Forelimb muscle (tissue), 1 donor: ENCODE measurements around the gene SCN8A. TPM values are rescaled to one million over a fixed set of nuclear protein-coding genes. Genes with fewer than 3 reads are reported as not detected.

ENCODE experiments used
- DNase-seq: peaks from one replicate; pipeline ENCODE4 v3.0.0-alpha.2; 2013; ENCODE audit warnings: low read depth
- polyA plus RNA-seq: library from polyadenylated mRNA; unstranded; fragments of 120-200 nt; gene quantifications from one replicate; pipeline ENCODE4 v1.2.1, GENCODE V29; 2013; ENCODE audit not compliant: insufficient read length

Gene SCN8A
- polyA plus RNA-seq, 1 donor = 0.27 TPM

DNA sequence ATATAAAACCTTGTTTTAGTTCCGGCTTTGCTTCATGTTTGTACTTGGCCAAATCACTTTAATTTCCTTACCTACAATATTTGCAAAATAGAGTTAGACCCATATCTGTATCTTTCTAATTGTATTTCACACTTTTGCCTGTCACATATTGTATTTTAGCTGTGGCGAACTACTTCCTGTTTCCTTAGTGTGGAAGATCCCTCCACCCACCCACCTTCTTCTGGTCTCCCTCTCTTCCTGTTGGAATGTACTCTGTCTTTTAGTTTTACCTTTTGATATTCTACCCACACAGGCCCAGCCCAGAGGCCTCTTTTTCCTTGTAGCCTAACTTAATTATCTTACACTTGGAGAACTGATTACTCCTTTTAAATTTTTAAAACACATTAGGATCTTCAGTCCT is 78.2 kb downstream of the SCN8A start:
- DNase-seq = no peak

- no peak for DNase-seq
Measured at GRCh38 chr12:51669996-51670395, 79.0 kb downstream of the SCN8A start.

- no peak for DNase-seq
Measured at GRCh38 chr12:51672334-51672733, 81.3 kb downstream of the SCN8A start.

- no peak for DNase-seq
Measured at GRCh38 chr12:51675071-51675803, 84.2 kb downstream of the SCN8A start.

DNA sequence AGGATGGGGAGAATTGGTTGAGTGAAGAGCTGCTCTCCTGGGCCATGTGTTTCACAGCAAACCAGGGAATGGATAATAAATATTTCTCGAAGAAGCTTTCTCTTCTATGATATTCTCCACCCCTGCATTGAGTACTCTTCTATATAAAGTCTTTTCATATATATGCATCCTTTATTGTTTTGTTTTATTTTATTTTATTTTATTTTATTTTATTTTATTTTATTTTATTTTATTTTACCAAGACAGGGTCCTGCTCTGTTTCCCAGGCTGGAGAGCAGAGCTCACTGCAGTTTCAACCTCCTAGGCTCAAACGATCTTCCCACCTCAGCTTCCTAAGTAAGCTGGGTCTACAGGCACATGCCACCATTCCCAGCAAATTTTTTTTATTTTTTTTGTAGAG is 85.8 kb downstream of the SCN8A start:
- DNase-seq = no peak

DNA sequence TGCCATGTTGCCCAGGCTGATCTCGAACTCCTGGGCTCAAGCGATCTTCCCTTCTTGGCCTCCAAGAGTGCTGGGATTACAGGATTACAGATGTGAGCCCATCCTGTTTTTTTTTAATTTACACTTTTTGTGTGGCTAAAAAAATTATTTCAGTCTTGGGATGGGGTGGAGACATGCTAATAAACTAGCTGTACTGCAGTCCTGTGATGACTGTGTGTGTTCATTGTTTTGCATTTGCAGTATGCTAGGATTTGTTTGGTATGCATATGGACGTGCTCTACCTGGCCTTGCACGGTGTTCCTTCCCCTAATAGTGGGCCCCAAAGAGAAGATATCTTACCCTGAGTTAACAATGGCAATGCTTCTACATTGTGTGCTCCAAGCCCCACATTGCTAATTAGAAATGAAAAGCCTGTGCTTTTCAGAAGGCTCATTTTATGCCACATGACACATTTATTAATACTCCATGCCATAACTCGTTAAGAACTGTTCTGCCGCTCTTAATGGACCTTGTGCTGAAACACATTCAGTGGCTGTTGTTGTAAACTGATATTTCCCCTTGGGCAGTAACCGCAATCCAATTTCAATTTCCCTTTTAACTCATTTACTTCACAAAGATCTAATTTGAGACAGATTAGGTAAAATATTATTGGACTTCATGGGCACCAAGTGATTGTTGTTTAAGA is 86.4 kb downstream of the SCN8A start:
- DNase-seq = no peak

DNA sequence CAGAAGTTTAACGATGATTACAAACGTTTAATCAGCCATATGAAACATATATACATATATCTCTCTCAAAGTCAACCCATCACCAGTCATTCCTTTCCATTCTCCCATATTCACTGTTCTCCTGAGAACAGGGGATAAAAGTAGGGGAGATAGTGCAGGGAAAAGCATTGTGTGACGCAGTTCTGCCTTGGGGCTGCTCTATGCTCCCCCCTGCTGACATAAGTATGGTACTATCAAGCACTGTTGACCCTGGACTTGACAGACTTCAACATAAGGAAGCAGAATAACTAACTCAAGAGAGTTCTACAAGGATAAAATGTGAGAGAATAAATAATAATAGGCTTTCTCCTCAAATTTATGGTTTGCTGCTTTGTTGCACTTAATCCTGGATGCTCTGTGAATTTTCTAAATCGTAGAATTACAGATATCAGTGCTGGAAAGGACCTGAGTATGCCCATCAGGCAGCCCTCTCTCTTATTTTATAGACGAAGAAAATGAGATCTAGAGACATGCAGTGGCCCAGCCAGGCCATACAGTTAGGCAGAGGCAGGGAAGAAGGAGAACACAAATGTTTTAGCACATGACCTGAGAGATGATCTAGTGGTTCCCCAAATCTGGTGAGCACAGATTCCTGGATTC is 87.2 kb downstream of the SCN8A start:
- DNase-seq = no peak

- no peak for DNase-seq
Measured at GRCh38 chr12:51682981-51683380, 91.9 kb downstream of the SCN8A start.

DNA sequence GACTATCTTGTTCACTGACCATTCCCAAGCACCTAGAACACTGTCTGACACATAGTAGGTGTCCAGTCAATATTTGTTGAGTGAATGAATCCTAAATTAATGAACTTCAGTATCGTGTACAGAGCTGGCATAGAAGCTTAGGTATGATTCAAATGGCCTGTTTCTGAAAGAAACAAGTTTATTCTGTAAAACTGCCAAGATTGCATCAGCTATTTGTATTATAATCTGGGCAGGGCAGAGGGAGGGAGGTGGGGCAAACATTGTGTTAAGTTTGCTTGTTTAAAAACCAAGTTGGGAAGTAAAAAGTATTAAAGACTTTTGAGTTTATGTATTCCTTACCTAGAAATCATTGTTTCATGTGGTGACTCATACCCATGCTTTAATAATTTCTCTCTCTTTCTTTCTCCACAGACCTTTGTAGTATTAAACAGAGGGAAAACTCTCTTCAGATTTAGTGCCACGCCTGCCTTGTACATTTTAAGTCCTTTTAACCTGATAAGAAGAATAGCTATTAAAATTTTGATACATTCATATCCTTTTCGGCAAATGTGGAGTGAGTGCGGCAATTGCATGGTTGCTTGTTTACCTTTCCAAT is 92.8 kb downstream of the SCN8A start:
- no peak for DNase-seq

DNA sequence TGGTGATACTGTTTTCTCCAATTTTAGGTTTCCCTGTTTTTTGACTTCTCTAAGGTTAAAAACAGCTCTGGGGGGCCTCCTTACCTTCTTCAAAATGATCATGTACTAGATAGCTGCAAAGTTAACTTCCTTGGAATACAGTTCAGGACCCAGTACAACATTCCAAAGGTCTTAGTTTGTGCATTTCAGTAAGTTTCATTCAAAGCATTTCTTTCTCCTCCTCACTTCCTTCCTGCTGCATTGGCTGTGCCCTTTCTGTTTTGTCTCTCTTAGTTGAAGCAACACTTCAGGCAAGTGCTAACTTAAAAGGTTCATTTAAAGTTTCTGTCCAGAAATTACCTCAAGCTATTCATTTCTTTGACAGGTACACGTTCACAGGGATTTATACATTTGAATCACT is 95.7 kb downstream of the SCN8A start:
- DNase-seq = no peak

GRCh38 chr12:51687177-51687576 is 96.1 kb downstream of the SCN8A start:
- DNase-seq = no peak

DNA sequence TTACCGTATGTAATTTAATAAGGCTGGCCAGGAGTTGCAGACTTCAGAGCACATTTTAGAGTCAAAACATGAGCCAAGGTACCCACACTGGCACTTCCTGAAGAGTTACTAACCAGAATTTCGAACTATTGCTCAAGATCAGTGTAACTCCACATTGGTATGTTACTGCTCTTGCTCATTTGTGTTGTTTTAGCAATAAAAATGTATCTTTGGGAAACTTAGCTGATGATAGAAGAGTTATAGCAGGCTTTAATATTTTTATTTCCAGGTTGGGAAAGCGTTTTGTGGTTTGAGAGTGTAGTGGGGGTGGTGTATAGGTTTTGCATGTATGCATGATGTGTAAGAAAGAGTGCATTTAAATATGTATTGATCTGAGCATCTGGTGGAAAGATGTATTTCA is 96.6 kb downstream of the SCN8A start:
- DNase-seq = no peak

DNA sequence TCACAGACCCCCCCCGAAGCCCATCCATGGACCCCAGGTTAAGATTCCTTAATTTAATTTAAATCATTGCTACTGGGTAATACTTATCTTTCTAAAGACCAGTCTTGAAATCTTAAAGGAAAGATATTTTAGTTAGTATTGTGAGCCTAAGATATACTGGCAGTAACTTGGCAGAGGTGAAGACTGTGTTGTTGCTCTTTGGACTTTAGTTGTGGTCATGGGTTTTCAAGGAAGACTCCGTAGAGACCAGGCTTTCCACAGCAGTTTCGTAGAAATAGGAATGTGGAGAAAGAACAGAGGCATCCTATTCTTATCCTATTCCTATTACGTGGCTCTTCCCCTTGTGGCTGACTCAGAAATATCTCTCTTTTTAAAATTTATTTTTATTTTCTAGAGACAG is 99.0 kb downstream of the SCN8A start:
- no peak for DNase-seq

DNA sequence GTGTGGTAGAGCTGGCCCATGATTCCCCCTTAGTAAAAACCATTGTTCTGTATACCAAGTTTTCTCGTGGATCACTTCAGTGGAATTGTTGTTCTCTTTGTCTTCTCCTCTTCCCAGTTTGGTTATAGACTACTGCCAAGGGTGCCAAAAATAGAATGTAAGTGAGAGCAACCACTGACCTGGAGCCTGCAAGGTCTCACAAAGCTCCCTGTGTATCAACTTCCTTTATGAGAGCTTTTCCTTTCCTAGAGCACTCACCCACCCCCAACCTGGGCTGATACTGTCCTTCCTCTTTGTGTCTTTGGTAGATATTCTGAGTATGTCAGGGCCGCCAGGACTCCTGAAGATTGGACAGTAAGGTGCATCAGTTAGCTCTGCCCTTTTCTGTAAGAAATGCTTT is 101.0 kb downstream of the SCN8A start:
- no peak for DNase-seq

- DNase-seq = no peak
Measured at GRCh38 chr12:51693569-51693968, 102.5 kb downstream of the SCN8A start.

DNA sequence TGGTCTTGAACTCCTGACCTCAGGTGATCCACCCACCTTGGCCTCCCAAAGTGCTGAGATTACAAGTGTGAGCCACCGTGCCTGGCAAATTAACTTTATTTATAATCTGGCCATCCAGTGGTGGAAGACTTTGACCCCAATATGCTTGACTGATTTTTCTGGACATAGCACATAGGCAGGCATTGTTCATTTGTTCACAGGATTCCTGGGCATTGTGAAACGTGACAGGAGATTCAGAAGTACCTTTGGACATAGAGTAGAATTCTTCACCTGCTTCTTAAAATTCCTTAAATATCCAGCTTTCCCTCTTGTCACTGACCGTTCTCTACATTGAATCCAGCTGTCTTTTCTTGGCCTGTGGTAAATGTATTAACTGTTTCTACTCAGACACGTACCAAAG is 103.1 kb downstream of the SCN8A start:
- no peak for DNase-seq

DNA sequence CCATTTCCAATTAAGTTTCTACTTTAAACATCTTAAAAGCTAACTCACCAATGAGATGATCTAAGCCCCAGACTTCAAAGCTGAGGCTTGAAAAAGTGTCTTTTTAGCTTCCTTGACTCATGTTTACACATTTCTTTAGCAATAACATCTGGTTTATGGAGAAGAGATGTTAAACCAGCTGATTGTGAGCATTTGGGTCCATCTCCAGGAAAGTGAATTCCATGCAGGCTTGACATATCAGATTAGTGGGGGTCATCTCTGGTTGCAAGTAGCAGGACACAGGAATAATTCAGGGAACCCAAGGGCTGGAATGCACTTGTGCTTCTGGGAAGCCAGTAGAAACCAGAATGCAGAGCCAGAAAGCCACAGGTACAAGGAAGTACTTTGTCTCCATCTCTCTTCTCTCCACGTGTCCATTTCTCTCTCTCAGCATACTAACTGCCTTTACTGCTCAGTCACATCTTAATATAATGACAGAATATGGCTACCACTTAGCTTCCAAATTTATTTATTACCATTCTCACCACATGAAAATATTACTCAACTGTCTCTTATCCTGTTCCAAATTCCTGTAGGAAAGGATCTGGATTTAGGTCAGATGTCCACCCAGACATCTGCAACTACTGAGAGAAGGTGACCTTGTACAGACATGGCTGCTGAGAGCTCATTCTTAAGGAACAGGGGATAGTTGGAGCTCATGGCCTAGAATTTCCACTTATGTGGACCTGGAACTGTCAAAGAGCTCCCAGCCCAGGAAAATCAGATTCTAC is 104.4 kb downstream of the SCN8A start:
- no peak for DNase-seq

GRCh38 chr12:51699219-51699618 is 108.2 kb downstream of the SCN8A start:
- no peak for DNase-seq

- no peak for DNase-seq
Measured at GRCh38 chr12:51700887-51701286, 109.9 kb downstream of the SCN8A start.

GRCh38 chr12:51702587-51702986 is 111.6 kb downstream of the SCN8A start:
- no peak for DNase-seq

DNA sequence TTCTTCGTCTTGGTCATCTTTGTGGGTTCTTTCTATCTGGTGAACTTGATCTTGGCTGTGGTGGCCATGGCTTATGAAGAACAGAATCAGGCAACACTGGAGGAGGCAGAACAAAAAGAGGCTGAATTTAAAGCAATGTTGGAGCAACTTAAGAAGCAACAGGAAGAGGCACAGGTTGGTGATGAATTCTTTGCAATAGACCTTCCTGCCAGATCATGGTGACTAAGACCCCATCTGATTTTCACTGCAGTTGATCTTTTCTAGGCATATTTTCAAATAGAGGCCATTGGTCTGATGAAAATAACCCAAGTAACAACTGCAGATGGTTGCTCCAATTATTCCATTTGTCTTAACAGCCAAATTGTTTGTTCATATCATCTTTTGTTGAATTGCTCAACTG is 114.4 kb downstream of the SCN8A start:
- no peak for DNase-seq

- DNase-seq = no peak
Measured at GRCh38 chr12:51706206-51706605, 115.2 kb downstream of the SCN8A start.
